Gastroesophageal sphincter (tissue), 4 donors: ENCODE measurements around the gene GALNT18. TPM values are rescaled to one million over a fixed set of nuclear protein-coding genes. Genes with fewer than 3 reads are reported as not detected.

Experiments used
- ATAC-seq: fragments of 150-250 bp; one replicate; pipeline ENCODE4 v1.9.1; 2016; ENCODE audit warnings: mild to moderate bottlenecking, moderate library complexity
- H3K27ac ChIP-seq, 4 donors: fragments of 200-600 bp; sonication (generic) in 3 of 4; 1 replicate in 3 of 4; 2 replicates in 1 of 4; pipeline ENCODE4 v1.5.1; 2016 to 2019
- H3K27me3 ChIP-seq: fragments of 200-600 bp; sonication (generic); one replicate; pipeline ENCODE4 v1.5.1; 2019
- H3K36me3 ChIP-seq, 2 donors: fragments of 200-600 bp; sonication (generic); one replicate each; pipeline ENCODE4 v1.5.1; 2019; ENCODE audit warnings: control low read depth in 1 of 2
- H3K4me1 ChIP-seq, 3 donors: fragments of 200-600 bp; sonication (generic); 1 replicate in 2 of 3; 2 replicates in 1 of 3; pipeline ENCODE4 v1.5.1; 2016 to 2019; ENCODE audit warnings: control low read depth in 2 of 3
- H3K4me3 ChIP-seq, 2 donors: fragments of 200-600 bp; sonication (generic); one replicate each; pipeline ENCODE4 v1.5.1; 2019; ENCODE audit warnings: mild to moderate bottlenecking in 1 of 2, moderate library complexity in 1 of 2
- H3K9me3 ChIP-seq, 3 donors: fragments of 200-600 bp; sonication (generic); one replicate each; pipeline ENCODE4 v1.5.1; 2017 to 2019; ENCODE audit warnings: control low read depth in 2 of 3
- CTCF ChIP-seq, 4 experiments: fragments of 200-600 bp in 2 of 4; fragments of 450-650 bp in 2 of 4; sonication (generic) in 1 of 4; IDR thresholded peaks; one replicate each; pipeline ENCODE4 v1.5.1; 2017 to 2019; ENCODE audit warnings: antibody characterized with exemption in 4 of 4, mild to moderate bottlenecking in 2 of 4, moderate library complexity in 2 of 4
- EP300 ChIP-seq: sonication (generic); formaldehyde crosslinking; IDR thresholded peaks from one replicate; pipeline ENCODE4 v1.6.1; 2017; ENCODE audit warnings: antibody characterized with exemption, mild to moderate bottlenecking
- POLR2A ChIP-seq, 2 donors: fragments of 450-650 bp; IDR thresholded peaks; one replicate each; pipeline ENCODE4 v1.6.1; 2017; ENCODE audit warnings: antibody characterized with exemption in 2 of 2, mild to moderate bottlenecking in 2 of 2, moderate library complexity in 1 of 2
- POLR2AphosphoS5 ChIP-seq: sonication (generic); formaldehyde crosslinking; IDR thresholded peaks from one replicate; pipeline ENCODE4 v1.6.1; 2017; ENCODE audit warnings: antibody characterized with exemption
- WGBS, 2 donors: methylation state at CpG; one replicate each; pipeline ENCODE4 v1.1.5; 2018; ENCODE audit warnings: low coverage in 1 of 2; 5-methylcytosine and 5-hydroxymethylcytosine counted together
- total RNA-seq, 4 donors: library from RNA; depleted of rRNA; stranded (reverse); fragments of >200 nt; gene quantifications; one replicate each; pipeline ENCODE4 v1.1.0, GENCODE V29; 2016

GALNT18 gene
- total RNA-seq, 4 donors from 2014 or later = 16.0 to 65.6 (median 35.2) TPM

- no peak for ATAC-seq
- Histone ChIP-seq H3K4me1 (peaks cover 0 to 63% (median 9%) of the 10 kb centered on the region in 3 donors), H3K9me3 (no peaks in the 10 kb centered on the region), H3K4me3 (no peak overlapping the region), H3K27ac (no peak overlapping the region), H3K27me3 (no peaks in the 10 kb centered on the region), H3K36me3 (peaks cover 0 to 12% of the 10 kb centered on the region in 2 donors)
- WGBS, 2 donors = 44 to 62% methylated on average over 1 to 2 of the region's 5 CpGs
- TF ChIP-seq EP300 (no peak), POLR2A (IDR thresholded peaks at IDR 0.05) (no peak), CTCF (IDR thresholded peaks at IDR 0.05) (no peak), POLR2AphosphoS5 (no peak)
Measured at GRCh38 chr11:11422411-11423128, 199.2 kb downstream of the GALNT18 start.

GRCh38 chr11:11421509-11421908, 200.3 kb downstream of the GALNT18 start:
- Histone ChIP-seq H3K4me3 (no peak overlapping the region), H3K9me3 (no peaks in the 10 kb centered on the region), H3K4me1 (peaks cover 0 to 62% (median under 1%) of the 10 kb centered on the region in 3 donors), H3K36me3 (peaks cover 0 to 12% of the 10 kb centered on the region in 2 donors), H3K27ac (no peak overlapping the region), H3K27me3 (no peaks in the 10 kb centered on the region)
- WGBS, 2 donors = 100% methylated on average over 1 of the region's 2 CpGs; no CpG with 5 or more reads in 1 of the 2 donors
- no peak for TF ChIP-seq POLR2A (IDR thresholded peaks at IDR 0.05)
- TF ChIP-seq POLR2AphosphoS5 = no peak
- no peak for TF ChIP-seq EP300
- TF ChIP-seq CTCF (IDR thresholded peaks at IDR 0.05) = no peak
- no peak for ATAC-seq

- Histone ChIP-seq H3K4me3 (no peak overlapping the region), H3K27ac (no peak overlapping the region), H3K9me3 (no peaks in the 10 kb centered on the region), H3K27me3 (no peaks in the 10 kb centered on the region), H3K36me3 (peaks cover 0 to 12% of the 10 kb centered on the region in 2 donors), H3K4me1 (peaks cover 0 to 62% (median 0%) of the 10 kb centered on the region in 3 donors)
- WGBS, 2 donors = 88 to 93% methylated on average over 3 to 4 of the region's 5 CpGs
- TF ChIP-seq POLR2AphosphoS5 (no peak), CTCF (IDR thresholded peaks at IDR 0.05) (no peak), POLR2A (IDR thresholded peaks at IDR 0.05) (no peak), EP300 (no peak)
- peak; percentile 7 for ATAC-seq
Measured at GRCh38 chr11:11420899-11421285, 200.9 kb downstream of the GALNT18 start.

GRCh38 chr11:11420191-11420898, 201.5 kb downstream of the GALNT18 start:
- Histone ChIP-seq H3K4me1 (peaks cover 0 to 64% (median 0%) of the 10 kb centered on the region in 3 donors), H3K27me3 (no peaks in the 10 kb centered on the region), H3K27ac (no peak overlapping the region), H3K4me3 (no peak overlapping the region), H3K36me3 (peaks cover 0 to 7% of the 10 kb centered on the region in 2 donors), H3K9me3 (no peaks in the 10 kb centered on the region)
- TF ChIP-seq POLR2AphosphoS5 (no peak), POLR2A (IDR thresholded peaks at IDR 0.05) (no peak)
- ATAC-seq = peak; percentile 15
- WGBS, 2 donors = 81 to 86% methylated on average over 3 to 4 of the region's 4 CpGs

GRCh38 chr11:11419747-11420146, 202.1 kb downstream of the GALNT18 start:
- Histone ChIP-seq H3K9me3 (no peaks in the 10 kb centered on the region), H3K4me3 (no peak overlapping the region), H3K27me3 (no peaks in the 10 kb centered on the region), H3K36me3 (peaks cover 0 to 1% of the 10 kb centered on the region in 2 donors), H3K27ac (no peak overlapping the region), H3K4me1 (peaks cover 0 to 59% (median 0%) of the 10 kb centered on the region in 3 donors)
- 80 to 100% methylated on average over 1 of the region's 3 CpGs for WGBS, 2 donors
- no peak for ATAC-seq
- TF ChIP-seq EP300 (no peak), POLR2AphosphoS5 (no peak), CTCF (IDR thresholded peaks at IDR 0.05) (no peak), POLR2A (IDR thresholded peaks at IDR 0.05) (no peak)
